Karpas-422 (cell line): ENCODE results near the gene ESCO1. TPM values are rescaled to one million over a fixed set of nuclear protein-coding genes. Genes with fewer than 3 reads are reported as not detected.

Experiments
- total RNA-seq: library from RNA; depleted of rRNA; stranded (reverse); fragments of >200 nt; shearing (Covaris generic); gene quantifications from 2 replicates; pipeline ENCODE4 v1.2.3, GENCODE V29; 2014; ENCODE audit warnings: low replicate concordance; rRNA removed

Gene ESCO1
- total RNA-seq, 1 experiment from 2014 or later: 35.5 TPM

Other genes starting within 250 kb of the ESCO1 start
- gene SNRPD1, start 11.6 kb upstream of the ESCO1 start, total RNA-seq: 20.4 and 44.3 TPM in 2 replicates
- gene ABHD3, start 104.1 kb upstream of the ESCO1 start, total RNA-seq: 64.2 and 142 TPM in 2 replicates
- 40.4 and 56.2 TPM in 2 replicates for gene MIB1, start 140.1 kb upstream of the ESCO1 start, total RNA-seq